GM19193 (cell line): ENCODE results near the gene TBC1D21.

Experiments
- POLR2A ChIP-seq: IDR thresholded peaks from 4 replicates; pipeline ENCODE4 v1.6.1; 2011; ENCODE audit not compliant: insufficient read depth, insufficient read length; ENCODE audit errors: extremely low read depth

Gene TBC1D21

GRCh38 chr15:73873889-73874511 is 636 bp downstream of the TBC1D21 start:
- no peak for TF ChIP-seq POLR2A

GRCh38 chr15:73879426-73879825 is 6.1 kb downstream of the TBC1D21 start:
- TF ChIP-seq POLR2A: no peak

- TF ChIP-seq POLR2A: no peak
These were observed 8.4 kb downstream of the TBC1D21 start for GRCh38 chr15:73881579-73882320.

- TF ChIP-seq POLR2A: no peak
These were observed 9.5 kb downstream of the TBC1D21 start for GRCh38 chr15:73882761-73883419.

- no peak for TF ChIP-seq POLR2A
These were observed 10.8 kb downstream of the TBC1D21 start for GRCh38 chr15:73884159-73884558.

- no peak for TF ChIP-seq POLR2A
These were observed 12.8 kb downstream of the TBC1D21 start for GRCh38 chr15:73885954-73886700.

- TF ChIP-seq POLR2A: no peak
These were observed 13.5 kb downstream of the TBC1D21 start for GRCh38 chr15:73886717-73887345.

GRCh38 chr15:73887481-73887880 is 14.1 kb downstream of the TBC1D21 start:
- TF ChIP-seq POLR2A: no peak

GRCh38 chr15:73888224-73889041 is 15.1 kb downstream of the TBC1D21 start:
- TF ChIP-seq POLR2A: no peak

- no peak for TF ChIP-seq POLR2A
These were observed 15.8 kb downstream of the TBC1D21 start for GRCh38 chr15:73889053-73889761.

GRCh38 chr15:73889762-73890124 is 16.4 kb downstream of the TBC1D21 start:
- no peak for TF ChIP-seq POLR2A

GRCh38 chr15:73891328-73892315 is 18.3 kb downstream of the TBC1D21 start:
- TF ChIP-seq POLR2A: no peak
